ENCODE measurements around the gene TEX14.

The TEX14 gene, protein sequence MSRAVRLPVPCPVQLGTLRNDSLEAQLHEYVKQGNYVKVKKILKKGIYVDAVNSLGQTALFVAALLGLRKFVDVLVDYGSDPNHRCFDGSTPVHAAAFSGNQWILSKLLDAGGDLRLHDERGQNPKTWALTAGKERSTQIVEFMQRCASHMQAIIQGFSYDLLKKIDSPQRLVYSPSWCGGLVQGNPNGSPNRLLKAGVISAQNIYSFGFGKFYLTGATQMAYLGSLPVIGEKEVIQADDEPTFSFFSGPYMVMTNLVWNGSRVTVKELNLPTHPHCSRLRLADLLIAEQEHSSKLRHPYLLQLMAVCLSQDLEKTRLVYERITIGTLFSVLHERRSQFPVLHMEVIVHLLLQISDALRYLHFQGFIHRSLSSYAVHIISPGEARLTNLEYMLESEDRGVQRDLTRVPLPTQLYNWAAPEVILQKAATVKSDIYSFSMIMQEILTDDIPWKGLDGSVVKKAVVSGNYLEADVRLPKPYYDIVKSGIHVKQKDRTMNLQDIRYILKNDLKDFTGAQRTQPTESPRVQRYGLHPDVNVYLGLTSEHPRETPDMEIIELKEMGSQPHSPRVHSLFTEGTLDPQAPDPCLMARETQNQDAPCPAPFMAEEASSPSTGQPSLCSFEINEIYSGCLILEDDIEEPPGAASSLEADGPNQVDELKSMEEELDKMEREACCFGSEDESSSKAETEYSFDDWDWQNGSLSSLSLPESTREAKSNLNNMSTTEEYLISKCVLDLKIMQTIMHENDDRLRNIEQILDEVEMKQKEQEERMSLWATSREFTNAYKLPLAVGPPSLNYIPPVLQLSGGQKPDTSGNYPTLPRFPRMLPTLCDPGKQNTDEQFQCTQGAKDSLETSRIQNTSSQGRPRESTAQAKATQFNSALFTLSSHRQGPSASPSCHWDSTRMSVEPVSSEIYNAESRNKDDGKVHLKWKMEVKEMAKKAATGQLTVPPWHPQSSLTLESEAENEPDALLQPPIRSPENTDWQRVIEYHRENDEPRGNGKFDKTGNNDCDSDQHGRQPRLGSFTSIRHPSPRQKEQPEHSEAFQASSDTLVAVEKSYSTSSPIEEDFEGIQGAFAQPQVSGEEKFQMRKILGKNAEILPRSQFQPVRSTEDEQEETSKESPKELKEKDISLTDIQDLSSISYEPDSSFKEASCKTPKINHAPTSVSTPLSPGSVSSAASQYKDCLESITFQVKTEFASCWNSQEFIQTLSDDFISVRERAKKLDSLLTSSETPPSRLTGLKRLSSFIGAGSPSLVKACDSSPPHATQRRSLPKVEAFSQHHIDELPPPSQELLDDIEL (N-terminal part only)

DNA sequence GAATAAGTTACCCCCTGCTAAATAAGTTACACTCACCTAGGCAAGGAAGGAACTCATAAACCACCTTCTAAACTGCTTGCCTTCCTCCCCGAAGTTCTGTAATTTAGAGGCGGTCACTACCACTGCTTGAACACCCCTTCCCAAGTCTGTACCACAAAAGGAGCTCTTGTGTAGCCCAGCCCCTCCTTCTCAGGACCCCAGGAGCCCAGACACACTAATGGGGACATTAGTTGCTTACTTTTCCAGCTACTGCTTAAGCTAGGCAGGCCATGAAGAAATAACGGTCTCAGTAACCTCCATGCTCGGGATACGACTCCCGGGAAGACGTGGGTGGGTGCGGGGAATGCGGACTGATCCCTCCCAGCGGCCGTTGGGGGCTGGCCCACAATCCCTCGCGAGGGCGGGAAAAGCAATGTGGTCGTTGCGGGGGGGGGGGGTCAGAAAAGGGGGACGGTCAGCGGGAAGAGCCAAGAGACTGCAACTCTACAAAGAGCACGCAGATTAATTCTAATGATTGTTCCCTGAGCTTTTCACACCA is at the start of gene TEX14:
Gene TEX14, minus strand, starts transcription at position 345 of the 538 bp plus-strand sequence. CDS start 40,044 bp downstream, outside the sequence.
- DNase-seq = no peak
- no peak for ATAC-seq

DNA sequence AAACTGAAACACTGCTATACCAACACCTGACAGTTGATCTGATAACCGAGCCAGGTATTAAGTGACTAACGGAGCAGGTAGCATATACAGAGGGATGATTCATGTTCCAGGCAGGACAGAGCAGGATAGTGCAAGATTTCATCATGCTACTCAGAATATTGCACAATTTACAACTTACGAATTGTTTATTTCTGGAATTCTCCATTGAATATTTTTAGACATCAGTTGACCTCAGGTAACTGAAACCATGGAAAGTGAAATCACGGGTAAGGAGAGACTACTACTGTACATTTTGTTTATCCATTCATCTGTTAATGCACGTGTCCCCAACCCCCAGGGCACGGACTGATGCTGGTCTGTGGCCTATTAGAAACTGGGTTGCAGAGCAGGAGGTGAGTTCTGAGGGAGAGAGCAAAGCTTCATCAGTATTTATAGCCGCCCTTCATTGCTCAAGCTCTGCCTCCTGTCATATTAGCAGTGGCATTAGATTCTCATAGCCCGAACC is 49.3 kb upstream of the TEX14 start:
- DNase-seq = no peak
- no peak for ATAC-seq

DNA sequence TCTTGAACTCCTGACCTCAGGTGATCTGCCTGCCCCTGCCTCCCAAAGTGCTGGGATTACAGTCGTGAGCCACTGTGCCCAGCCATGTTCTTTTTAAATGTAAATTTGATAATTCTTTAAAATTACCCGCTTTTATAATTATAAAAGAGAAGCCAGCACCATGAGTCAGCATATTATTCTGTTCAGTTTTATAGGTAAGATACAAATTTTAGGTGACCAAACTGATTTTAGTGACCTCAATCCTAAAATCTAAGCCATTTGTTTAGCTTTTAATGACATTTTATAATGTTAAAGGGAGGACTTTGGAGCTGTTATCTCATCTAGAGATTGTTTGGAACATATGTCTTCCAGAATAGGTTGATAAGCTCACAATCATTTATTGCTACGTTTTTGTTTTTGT is 43.0 kb upstream of the TEX14 start:
- no peak for ATAC-seq

DNA sequence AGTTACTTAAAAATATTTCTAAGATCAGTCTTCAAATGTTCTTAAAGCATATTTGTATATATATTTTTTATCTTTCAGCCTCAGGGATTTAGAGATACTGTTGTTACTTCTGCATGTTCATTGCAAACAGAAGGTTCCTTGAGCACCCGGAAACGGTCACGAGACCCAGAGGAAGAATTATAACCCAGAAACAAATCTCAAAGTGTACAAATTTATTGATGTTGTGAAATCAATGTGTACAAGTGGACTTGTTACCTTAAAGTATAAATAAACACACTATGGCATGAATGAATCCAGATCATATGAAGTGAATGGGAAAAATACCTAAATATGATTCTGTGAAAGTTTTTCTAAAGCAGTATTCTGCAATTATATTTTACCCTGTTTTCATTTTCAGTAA is 42.2 kb upstream of the TEX14 start:
- no peak for DNase-seq
- no peak for ATAC-seq

More for the DNA sequence above, 43.0 kb upstream of the TEX14 start:
- DNase-seq = no peak

DNA sequence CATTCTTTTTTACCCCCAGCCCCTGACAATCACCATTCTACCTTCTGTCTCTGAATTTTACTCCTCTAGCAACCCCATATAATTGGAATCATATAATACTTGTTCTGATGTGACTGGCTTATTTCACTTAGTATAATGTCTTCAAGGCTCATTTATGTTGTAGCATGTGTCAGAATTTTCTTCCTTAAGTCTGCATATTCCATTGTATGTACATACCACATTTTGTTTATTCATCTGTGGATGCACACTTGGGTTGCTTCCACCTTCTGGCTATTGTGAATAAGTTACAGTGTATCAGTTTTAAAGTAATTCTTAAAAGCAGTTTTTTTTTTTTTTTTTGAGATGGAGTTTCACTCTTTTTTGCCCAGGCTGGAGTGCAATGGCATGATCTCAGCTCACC is 39.1 kb upstream of the TEX14 start:
- ATAC-seq (no peak), DNase-seq (no peak)

DNA sequence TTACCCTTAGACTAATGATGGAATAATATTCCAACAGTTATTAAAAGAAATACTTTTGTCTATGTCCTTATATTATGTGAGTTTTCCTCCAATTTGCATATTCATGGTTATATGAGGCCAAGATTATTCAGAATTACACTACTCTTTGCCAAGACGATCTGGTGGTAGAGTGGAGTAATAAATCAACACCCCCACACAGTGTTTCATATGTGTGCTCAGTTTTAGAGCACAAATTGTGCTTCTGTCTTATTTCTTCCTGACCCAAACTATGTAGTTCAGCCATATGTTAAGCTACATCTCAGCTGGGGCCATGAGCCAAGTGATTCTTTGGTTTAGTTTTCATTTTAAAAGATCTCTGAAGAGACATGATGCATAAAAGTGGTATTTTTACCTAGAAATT is 37.0 kb upstream of the TEX14 start:
- DNase-seq (no peak), ATAC-seq (no peak)

DNA sequence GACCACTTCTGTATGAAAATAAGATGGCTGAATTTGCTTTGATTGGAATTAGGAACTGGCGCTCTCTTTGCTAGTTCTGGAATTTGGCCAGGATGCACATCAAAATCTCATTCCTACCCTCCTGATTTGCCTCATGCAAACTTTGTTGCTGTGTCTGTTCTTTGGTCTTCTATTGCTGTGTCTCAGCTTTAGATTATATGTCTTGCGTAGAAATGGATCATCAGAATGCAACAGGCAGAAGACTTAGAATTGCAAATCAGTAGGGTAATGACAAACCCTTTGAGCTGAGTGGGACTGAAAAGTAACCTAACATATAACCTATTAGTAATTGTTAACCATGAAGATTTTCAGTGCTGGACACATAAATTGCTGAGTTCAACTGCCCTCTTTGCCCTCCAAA is 30.9 kb upstream of the TEX14 start:
- no peak for DNase-seq
- ATAC-seq = no peak

DNA sequence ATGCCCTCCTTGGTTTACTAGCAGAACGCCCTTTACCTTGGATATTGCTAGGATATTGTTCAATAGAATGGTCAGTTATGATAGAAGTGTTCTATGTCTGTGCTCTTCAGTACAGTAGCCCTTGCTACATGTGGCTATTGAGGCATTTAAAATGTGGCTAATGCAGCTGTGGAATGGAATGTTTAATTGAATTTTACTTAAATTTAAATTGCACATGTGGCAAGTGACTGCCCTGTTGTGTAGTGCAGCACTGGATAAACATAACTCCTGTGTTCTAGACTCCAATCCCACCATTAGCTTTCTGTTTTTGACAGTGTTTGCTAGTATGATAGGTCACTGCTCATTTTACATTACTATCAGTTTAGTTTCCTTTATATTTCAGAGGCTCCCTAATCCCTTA is 30.4 kb upstream of the TEX14 start:
- DNase-seq (no peak), ATAC-seq (no peak)

DNA sequence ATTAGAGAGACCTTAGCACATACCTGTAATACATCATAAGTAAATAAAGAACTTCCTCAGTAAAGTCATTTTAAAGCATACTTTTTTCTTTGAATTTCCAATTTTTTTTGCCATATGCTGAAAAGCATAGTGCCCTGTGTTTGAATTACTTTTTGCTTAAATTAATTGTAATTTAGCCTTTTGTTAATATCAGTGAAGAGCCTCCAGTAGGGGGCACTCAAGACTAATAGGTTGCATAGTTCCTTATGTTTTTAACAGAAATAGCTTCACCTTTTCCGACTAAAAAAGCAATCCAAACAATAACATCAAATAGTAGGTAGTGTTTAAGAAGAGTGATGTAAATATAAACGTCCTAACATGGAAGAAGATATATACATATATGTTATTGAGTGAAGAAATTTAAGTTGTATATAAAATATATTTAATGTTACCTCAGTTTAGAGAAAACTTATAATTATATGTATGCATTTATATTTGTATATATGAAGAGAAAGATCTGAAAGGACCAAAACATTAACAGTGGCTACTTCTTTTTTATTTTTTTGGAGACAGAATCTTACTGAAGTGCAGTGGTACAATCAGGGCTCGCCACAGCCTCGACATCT is 19.2 kb upstream of the TEX14 start:
- ATAC-seq (no peak), DNase-seq (peak; percentile 49)

DNA sequence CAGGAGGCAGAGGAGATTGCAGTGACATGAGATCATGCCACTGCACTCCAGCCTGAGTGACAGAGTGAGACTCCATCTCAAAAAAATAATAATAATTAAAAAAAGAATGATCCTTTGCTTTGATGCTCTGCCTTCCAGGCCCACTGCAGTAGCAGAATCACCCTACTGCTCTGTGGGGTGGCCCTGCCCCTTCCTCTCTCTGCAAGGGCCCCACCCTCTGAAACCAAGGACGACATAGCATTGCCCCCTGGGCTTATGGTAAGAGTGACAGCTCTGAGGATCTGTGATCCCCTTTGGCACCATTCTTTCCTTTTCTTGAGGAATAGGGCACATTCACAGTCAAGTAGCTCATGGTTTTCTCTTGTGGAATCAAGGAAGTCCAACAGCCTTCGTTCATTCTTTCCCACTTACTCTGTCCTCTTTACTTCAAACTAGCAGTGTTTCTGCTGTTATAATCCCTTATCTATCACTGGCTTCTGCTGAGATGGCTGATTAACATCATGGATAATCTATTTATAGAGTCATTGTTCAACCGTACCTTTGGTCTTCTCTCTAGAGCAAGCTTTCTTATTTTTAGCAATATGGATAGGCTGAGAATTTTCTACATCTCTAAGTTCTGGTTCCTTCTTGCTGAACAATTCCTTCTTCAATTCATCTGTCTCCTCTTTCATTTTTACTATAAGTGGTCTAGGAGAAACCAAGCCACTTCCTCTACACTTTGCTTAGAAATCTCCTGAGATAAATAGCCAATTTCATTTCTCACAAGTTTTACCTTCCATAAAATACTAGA is 14.7 kb upstream of the TEX14 start:
- ATAC-seq (no peak), DNase-seq (no peak)

DNA sequence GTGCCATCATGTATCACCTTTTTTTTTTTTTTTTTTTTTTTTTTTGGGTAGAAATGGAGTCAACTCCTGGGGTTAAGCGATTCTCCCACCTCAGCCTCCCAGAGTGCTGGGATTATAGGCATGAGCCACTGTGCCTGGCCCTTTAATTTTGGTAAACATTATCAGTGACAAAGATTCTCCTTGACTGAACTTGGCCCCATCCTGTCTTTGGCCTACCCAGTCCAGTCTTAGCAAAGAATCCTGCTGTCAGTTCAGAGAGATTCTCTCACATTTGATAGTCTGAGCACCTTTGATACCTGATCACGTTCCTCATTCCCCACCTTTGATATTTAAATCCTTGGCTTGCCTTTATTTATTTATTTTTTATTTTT is 12.1 kb upstream of the TEX14 start:
- no peak for ATAC-seq
- DNase-seq = no peak

DNA sequence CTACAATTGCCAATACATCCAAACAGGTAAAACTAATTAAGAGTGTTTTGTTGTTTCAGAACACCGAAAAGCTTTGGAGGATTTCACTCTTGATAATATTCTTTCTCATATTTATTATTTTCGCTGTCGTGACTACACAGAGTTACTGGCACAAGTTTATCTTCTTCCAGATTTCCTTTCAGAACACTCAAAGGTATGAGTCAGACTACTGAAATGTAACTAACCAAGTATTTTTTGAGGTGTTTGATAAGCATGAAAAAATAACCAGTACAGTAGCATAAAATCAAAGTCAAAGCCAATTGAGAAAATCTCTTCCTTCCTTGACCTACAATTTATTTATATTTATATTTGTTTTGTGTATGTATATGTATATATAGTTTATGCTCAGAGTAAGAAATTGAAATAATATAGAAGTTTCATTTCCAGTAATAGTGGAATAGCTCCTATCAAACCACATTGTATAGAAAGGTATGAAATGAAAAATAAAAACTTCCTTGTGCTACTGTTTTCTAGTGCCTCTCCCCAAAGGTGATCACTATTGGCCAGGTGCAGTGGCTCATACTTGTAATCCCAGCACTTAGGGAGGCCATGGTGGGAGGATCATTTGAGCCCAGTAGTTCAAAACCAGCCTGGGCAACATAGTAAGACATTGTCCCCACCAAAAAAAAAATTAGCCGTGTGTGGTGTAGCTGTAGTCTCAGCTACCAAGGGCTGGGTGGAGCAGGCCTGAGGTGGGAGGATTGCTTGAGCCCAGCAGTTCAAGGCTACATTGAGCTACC is 11.5 kb upstream of the TEX14 start:
- DNase-seq = no peak
- ATAC-seq = no peak

DNA sequence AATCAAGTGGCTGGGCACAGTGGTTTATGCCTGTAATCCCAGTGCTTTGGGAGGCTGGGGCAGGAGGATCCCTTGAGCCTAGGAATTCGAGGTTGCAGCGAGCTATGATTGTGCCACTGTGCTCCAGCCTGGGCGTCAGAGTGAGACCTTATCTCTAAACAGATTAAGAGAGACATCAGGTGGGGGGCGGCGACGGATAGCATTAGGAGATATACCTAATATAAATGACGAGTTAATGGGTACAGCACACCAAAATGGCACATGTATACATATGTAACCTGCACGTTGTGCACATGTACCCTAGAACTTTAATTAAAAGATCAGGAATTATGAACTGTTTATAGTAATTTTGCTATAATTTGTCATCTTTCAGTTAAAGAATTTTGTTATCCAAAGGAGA is 10.9 kb upstream of the TEX14 start:
- DNase-seq (no peak), ATAC-seq (no peak)

DNA sequence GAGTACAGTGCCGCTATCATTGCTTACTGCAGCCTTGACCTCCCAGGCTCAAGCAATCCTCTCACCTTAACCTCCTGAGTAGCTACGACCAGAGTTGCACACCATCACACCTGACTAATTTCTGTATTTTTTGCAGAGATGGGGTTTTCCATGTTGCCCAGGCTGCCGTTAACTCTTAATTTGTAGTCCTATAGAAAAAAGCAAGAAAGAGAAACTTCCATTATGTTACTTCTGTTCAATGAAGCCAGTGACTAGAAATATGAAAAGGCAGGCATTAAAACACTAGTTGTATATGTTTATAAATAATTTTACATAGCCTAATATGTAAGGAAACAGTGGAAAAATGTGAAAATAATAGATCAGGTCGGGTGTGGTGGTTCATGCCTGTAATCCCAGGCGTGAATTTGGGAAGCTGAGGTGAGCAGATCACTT is 10.2 kb upstream of the TEX14 start:
- no peak for DNase-seq
- ATAC-seq = no peak

DNA sequence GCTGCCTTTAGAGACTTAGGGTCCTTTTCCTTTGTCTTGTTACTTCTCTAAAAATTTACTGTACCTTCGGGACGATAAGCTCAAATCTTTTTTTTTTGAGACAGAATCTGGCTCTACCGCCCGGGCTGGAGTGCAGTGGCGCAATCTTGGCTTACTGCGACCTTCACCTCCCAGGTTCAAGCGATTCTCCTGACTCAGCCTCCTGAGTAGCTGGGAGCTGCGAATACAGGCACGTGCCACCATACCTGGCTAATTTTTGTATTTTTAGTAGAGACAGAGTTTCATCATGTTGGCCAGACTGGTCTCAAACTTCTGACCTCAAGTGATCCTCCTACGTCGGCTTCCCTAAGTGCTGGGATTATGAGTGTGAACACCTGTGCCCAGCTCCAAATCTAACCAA is 7.9 kb upstream of the TEX14 start:
- ATAC-seq (no peak), DNase-seq (no peak)

DNA sequence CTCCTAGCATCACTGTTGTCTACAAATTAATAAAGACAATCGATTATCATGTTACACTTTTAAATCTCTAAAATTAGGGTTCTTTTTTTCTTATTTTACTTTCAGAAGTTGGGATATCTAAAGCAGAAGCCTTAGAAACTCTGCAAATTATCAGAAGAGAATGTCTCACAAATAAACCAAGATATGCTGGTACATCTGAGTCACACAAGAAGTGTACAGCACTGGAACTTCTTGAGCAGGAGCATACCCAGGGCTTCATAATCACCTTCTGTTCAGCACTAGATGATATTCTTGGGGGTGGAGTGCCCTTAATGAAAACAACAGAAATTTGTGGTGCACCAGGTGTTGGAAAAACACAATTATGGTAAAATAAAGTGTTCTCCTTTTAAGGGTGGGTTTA is 3.0 kb upstream of the TEX14 start:
- no peak for DNase-seq
- ATAC-seq = no peak

DNA sequence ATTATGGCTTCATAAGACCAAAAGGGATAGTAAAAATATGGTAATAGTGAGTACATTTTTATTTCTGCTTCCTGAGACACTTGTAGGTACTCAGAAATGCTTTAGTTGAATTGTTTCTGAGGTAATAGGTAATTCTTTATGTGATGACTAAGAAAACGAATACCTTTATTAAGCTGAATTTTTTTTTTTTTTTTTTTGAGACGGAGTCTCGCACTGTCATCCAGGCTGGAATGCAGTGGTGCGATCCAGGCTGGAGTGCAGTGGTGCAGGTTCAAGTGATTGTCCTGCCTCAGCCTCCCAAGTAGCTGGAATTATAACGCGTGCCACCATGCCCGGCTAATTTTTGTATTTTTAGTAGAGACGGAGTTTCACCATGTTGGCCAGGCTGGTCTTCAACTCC is 2.5 kb upstream of the TEX14 start:
- ATAC-seq = no peak
- DNase-seq = no peak

DNA sequence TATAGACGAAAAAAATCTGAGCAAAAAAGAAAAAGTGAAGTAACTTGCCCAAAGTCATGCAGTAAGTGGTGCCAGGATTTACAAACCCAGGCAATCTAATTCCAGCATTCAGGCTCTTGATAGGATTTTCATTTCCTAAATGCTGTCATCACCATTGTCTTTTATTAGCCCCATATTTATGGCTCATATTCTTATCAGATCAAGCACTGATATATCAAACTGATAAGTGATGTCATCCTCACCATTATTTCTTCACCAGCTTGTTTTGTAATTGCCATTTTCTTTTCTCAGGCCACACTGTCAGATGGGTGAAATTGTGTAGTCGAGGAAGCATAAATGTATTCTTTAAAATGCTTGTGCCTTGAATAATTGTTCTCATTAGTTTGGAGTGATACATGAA is 1.9 kb upstream of the TEX14 start:
- ATAC-seq = no peak
- DNase-seq = no peak

DNA sequence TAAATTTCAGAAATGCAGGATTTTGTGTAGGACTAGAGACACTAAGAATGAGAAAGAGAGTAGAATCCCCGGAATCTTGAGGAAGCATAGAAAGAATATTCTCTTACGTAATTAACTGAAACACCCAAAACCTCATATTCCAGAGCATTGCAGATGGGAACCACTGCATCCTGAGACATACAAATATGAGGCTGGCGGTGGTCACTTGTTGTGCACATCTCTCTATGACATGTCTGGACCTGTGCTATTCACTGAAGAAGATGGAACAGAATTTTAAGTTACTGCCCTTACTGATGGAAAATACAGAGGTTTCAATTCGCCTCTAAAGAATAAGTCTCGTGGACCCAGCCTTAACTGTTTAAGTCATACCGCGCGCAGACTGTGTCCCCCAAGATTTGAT is 1.4 kb upstream of the TEX14 start:
- no peak for ATAC-seq
- DNase-seq = no peak
